Measurements from ENCODE around the gene KLHDC7B. TPM values are rescaled to one million over a fixed set of nuclear protein-coding genes. Genes with fewer than 3 reads are reported as not detected.

Gene KLHDC7B
- total RNA-seq, 1 experiment from 2014 or later = 4.5 TPM

DNA sequence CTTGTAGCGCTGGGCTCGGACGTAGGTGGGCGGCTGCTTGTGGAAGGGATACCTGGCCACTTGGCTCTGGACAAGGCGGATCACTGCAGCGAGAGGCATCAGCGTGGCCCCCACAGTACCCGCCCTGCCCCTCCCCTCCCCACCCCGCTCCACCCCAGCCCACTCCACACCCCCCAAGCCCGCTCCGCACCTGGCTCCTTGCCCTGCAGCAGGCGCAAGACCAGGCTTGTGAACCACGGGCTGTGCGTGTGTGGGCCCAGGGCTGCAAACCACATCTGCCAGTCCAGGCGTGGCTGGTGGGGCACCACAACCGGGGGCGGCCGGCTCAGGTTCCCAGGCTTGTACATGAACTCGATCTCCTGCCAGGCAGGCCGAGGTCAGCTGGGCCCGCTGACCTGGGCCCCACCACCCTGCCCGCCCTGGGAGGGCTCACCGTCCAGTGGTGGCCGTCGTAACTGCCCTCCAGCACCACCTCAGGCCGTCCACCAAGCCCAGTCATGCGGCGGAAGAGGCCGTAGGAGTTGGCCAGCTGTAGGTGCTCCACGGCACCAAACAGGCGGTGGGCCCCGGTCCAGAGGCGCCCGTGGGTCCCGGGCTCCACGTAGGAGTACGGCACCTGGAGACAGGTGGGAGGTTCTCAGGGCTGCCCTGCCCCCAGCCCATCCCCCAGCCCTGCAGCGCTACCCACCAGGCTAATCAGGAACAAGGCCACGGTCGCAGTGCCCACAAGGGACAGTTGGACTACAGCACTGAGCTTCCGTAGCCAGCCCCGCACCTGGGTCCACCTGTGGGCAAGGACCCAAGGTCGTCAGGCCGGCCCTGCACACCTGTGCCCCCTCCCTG is 41.1 kb upstream of the KLHDC7B start:
- Histone ChIP-seq H3K4me2 (ENCODE audit: low read depth, low read length, poor library complexity, severe bottlenecking) (no peak overlapping the region), H2AFZ (ENCODE audit: low read length) (no peak overlapping the region), H3K9me2 (replicated peaks; ENCODE audit: insufficient read depth, low read length) (no peaks in the 10 kb centered on the region), H3K79me2 (ENCODE audit: low read length) (peaks cover 27% of the 10 kb centered on the region), H3K4me3 (ENCODE audit: low read length) (no peak overlapping the region), H3K27me3 (ENCODE audit: low read length) (no peaks in the 10 kb centered on the region), H3K9ac (ENCODE audit: low read length) (no peak overlapping the region), H4K20me1 (ENCODE audit: insufficient read depth, low read depth, low read length) (0 out of 2 replicates have a peak, but pooled peaks cover 3% of the 10 kb centered on the region), H3K27ac (ENCODE audit: low read length) (no peak overlapping the region), H3K4me1 (ENCODE audit: low read length) (peaks cover 19% of the 10 kb centered on the region), H3K9me3 (ENCODE audit: low read length) (no peaks in the 10 kb centered on the region), H3K36me3 (ENCODE audit: insufficient read depth, low read length) (no peaks in the 10 kb centered on the region)
- DNase-seq = no peak

DNA sequence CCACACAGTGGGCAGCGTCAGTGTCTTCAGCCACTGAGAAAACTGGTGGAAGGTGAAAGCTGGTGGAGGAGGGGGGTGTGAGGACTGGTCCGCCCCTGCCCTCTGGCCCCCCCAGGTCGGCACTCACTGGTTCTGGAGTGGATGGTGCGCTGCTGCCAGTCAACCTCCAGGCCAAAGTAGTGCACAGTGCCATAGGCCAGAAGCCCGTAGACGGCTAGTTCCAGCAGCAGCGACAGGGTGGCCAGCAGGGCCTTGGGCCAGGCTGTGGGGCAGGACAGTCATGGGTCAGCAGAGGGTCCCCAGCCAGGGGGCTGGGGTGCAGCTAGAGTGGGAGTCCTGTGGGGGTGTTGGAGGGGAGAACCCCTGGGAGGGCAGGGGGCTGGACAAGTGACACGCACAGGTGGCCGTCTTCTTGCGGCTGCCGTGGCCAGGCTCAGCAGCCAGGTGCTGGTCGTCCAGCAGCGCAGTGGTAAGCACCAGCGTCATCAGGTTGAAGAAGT is 40.4 kb upstream of the KLHDC7B start:
- Histone ChIP-seq H3K9ac (ENCODE audit: low read length) (no peak overlapping the region), H3K27me3 (ENCODE audit: low read length) (no peaks in the 10 kb centered on the region), H3K4me2 (ENCODE audit: low read depth, low read length, poor library complexity, severe bottlenecking) (no peak overlapping the region), H3K36me3 (ENCODE audit: insufficient read depth, low read length) (no peaks in the 10 kb centered on the region), H3K4me3 (ENCODE audit: low read length) (no peak overlapping the region), H2AFZ (ENCODE audit: low read length) (no peak overlapping the region), H3K27ac (ENCODE audit: low read length) (no peak overlapping the region), H3K4me1 (ENCODE audit: low read length) (peaks cover 20% of the 10 kb centered on the region), H4K20me1 (ENCODE audit: insufficient read depth, low read depth, low read length) (0 out of 2 replicates have a peak, but pooled peaks cover 3% of the 10 kb centered on the region), H3K9me3 (ENCODE audit: low read length) (no peaks in the 10 kb centered on the region), H3K79me2 (ENCODE audit: low read length) (peaks cover 34% of the 10 kb centered on the region), H3K9me2 (replicated peaks; ENCODE audit: insufficient read depth, low read length) (no peaks in the 10 kb centered on the region)
- DNase-seq = no peak

DNA sequence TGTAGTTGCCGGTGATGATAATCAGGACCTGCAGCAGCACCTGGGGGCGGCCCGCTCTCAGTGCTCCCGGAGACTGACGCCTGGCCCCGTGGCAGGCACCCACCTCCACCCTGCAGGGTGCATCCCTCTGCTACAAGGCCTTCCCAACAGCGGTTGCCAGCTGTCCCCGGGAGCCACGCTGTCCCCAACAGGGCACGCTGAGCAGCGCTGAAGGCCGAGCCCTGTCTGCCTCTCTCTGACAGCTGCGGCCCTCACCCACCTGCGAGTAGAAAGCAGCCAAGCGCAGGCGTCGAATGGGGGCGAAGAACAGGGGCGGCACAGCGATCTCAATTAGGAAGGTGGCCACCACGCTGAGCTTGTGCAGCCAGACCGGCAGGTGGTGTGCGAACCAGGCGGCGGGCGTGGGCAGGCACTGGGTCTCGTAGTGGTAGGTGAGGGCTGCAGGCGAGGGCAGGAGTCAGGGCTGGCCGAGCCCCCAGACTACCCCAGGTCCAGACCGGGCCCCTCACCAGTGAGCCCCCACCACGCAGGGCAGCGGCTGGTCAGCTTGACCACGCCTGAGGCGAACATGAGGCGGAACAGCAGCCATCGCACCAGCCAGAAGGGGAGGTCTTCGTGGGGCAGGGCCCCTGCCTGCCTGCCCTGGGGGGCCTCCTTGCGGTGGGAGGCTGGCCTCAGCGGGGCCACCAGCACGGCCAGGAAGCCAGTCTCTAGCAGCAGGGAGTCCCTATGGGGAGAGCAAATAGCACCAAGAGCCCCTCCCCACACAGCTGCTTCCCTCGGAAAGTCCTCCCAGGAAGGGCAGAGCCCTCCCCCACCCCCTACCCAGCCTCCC is 39.7 kb upstream of the KLHDC7B start:
- H3K4me2 ChIP-seq (ENCODE audit: low read depth, low read length, poor library complexity, severe bottlenecking) = peak overlapping the region; percentile 91

DNA sequence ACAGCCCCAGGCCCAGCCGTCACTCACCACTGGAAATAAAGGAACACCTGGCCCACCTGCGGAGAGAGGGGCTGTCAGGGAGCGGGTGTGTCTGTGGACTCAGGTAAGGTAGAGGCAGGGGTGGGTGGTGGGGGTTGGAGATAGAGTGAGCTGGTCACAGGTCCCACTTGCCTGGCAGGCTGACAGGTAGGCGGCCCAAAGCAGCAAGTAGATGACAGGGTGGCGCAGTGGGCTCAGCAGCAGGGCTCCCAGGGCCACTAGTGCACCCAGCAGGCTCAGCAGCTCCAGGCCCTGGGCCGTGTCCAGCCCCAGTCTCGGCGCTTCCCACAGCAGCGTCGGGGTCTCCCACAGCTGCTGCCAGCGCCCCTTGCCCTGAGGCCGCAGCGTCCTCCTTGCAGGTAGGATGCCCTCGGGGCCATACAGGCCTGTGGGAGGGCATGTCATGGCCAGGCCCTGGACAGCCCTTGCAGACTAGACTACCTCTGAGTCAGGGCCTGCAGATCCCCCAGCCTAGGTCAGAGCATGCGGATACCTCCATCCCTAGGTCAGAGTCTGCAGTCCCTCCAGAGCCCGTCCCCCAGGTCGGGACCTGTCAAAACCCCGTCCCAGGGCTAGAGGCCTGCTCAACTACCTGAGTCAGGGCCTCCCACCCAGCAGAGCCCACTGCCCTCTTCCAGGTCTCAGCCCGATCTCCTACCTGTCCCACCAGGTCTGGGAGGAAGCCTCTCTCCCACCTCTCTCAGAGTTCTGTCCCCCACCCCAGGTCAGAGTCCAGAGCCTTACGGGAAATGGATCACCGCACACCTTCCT is 38.9 kb upstream of the KLHDC7B start:
- no peaks in the 10 kb centered on the region for H3K9me3 ChIP-seq (ENCODE audit: low read length)
- H3K9ac ChIP-seq (ENCODE audit: low read length) = peak overlapping the region; percentile 100
- peak overlapping the region; percentile 60; the same call in 1 of the 2 replicates for H3K27ac ChIP-seq (ENCODE audit: low read length)
- peak overlapping the region; percentile 93 for H3K4me3 ChIP-seq (ENCODE audit: low read length)
- peaks cover 39% of the 10 kb centered on the region for H3K79me2 ChIP-seq (ENCODE audit: low read length)
- H3K27me3 ChIP-seq (ENCODE audit: low read length) = no peaks in the 10 kb centered on the region
- peak overlapping the region; percentile 91 for H3K4me2 ChIP-seq (ENCODE audit: low read depth, low read length, poor library complexity, severe bottlenecking)
- H3K4me1 ChIP-seq (ENCODE audit: low read length) = peaks cover 20% of the 10 kb centered on the region
- DNase-seq = peak; percentile 55
- no peaks in the 10 kb centered on the region for H3K9me2 ChIP-seq (replicated peaks; ENCODE audit: insufficient read depth, low read length)
- no peaks in the 10 kb centered on the region for H3K36me3 ChIP-seq (ENCODE audit: insufficient read depth, low read length)
- H4K20me1 ChIP-seq (ENCODE audit: insufficient read depth, low read depth, low read length) = 0 out of 2 replicates have a peak, but pooled peaks cover 3% of the 10 kb centered on the region
- H2AFZ ChIP-seq (ENCODE audit: low read length) = peak overlapping the region; percentile 93; the same call in 1 of the 2 replicates

More for the DNA sequence above, 39.7 kb upstream of the KLHDC7B start:
- Histone ChIP-seq H3K9me3 (ENCODE audit: low read length) (no peaks in the 10 kb centered on the region), H3K27me3 (ENCODE audit: low read length) (no peaks in the 10 kb centered on the region), H4K20me1 (ENCODE audit: insufficient read depth, low read depth, low read length) (0 out of 2 replicates have a peak, but pooled peaks cover 3% of the 10 kb centered on the region), H3K27ac (ENCODE audit: low read length) (no peak overlapping the region), H3K36me3 (ENCODE audit: insufficient read depth, low read length) (no peaks in the 10 kb centered on the region), H3K9me2 (replicated peaks; ENCODE audit: insufficient read depth, low read length) (no peaks in the 10 kb centered on the region), H3K9ac (ENCODE audit: low read length) (peak overlapping the region; percentile 100), H3K79me2 (ENCODE audit: low read length) (peaks cover 39% of the 10 kb centered on the region), H2AFZ (ENCODE audit: low read length) (no peak overlapping the region), H3K4me3 (ENCODE audit: low read length) (peak overlapping the region; percentile 93), H3K4me1 (ENCODE audit: low read length) (peaks cover 20% of the 10 kb centered on the region)
- DNase-seq = no peak

DNA sequence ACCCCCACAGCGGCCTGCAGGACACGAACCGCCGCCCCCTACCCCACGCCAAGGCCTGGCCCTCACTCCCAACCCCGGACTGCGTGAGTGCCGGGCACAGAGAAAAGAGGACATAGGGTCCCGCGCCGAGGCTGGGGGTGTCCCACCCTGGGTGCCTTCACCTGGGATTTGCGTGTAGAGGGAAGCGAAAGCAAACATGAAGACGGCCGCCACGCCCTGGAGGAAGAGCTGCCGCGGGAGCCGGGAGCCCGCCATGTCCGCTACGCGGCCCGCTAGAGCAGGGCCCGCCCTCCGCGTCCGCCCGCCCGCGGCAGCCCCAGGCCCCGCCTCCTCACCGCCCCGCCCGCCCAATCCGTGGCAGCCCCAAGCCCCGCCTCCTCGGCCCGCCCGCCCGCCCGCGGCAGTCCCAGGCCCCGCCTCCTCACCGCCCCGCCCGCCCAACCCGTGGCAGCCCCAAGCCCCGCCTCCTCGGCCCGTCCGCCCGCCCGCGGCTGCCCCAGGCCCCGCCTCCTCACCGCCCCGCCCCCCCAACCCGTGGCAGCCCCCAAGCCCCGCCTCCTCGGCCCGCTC is 38.2 kb upstream of the KLHDC7B start, which contains the start of gene LMF2:
TSS of gene LMF2 (minus strand) at position 282 of the 570 bp plus-strand sequence. CDS start at position 255, 27 bp downstream.
- H3K9me3 ChIP-seq (ENCODE audit: low read length) = no peaks in the 10 kb centered on the region
- peaks cover 20% of the 10 kb centered on the region for H3K4me1 ChIP-seq (ENCODE audit: low read length)
- H3K9me2 ChIP-seq (replicated peaks; ENCODE audit: insufficient read depth, low read length) = no peaks in the 10 kb centered on the region
- no peaks in the 10 kb centered on the region for H3K36me3 ChIP-seq (ENCODE audit: insufficient read depth, low read length)
- H3K79me2 ChIP-seq (ENCODE audit: low read length) = peaks cover 46% of the 10 kb centered on the region
- peak within 1 kb of the TSS; percentile 60; the same call in 1 of the 2 replicates for H3K27ac ChIP-seq (ENCODE audit: low read length)
- H3K4me3 ChIP-seq (ENCODE audit: low read length) = peak within 1 kb of the TSS; percentile 94
- H4K20me1 ChIP-seq (ENCODE audit: insufficient read depth, low read depth, low read length) = 0 out of 2 replicates have a peak, but pooled peaks cover 3% of the 10 kb centered on the region
- peak within 1 kb of the TSS; percentile 98 for H3K4me2 ChIP-seq (ENCODE audit: low read depth, low read length, poor library complexity, severe bottlenecking)
- peak within 1 kb of the TSS; percentile 100 for H3K9ac ChIP-seq (ENCODE audit: low read length)
- H3K27me3 ChIP-seq (ENCODE audit: low read length) = no peaks in the 10 kb centered on the region
- H2AFZ ChIP-seq (ENCODE audit: low read length) = peak within 1 kb of the TSS; percentile 93; the same call in 1 of the 2 replicates
- DNase-seq = no peak

DNA sequence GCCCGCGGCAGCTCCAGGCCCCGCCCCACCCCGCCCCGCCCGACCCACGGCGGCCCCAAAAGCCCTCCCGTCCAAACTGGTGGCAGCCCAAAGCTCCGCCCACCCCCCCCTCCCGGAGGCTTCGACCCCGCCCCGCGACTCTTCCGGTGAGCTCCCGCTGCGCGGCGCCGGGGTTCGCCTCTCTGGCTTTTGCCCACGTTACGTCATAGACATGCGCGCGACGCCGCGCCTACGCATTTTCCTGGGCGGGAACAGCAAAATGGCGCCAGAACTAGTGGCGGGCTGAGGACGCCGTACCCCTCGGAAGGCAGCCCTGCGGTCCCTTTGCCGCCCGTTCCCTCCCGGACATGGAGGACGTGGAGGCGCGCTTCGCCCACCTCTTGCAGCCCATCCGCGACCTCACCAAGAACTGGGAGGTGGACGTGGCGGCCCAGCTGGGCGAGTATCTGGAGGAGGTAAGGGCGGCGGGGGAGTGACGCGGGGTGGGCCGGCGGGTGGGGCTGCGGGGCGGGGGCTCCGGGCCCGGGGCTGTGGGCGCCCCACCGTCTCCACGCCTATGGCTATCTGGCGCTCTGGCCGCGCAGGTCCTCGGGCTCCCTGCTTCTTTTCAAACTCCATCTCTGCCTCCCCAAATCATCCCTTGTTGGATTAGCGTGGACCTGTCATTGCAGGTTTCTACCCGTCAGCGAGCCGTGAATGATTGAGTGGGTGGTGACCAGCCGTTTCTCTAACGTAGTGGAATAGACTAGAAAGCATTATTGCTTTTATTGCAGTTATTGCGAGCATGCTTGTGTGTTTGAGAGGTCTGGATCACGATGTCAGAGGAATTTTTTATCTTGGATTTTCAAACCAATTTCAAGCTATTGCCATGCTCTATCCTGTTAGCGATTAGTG is 37.5 kb upstream of the KLHDC7B start, which contains the start of gene NCAPH2:
TSS of gene NCAPH2 (plus strand) at position 234 of the 894 bp plus-strand sequence. CDS start at position 348, 114 bp downstream.
- Histone ChIP-seq H3K4me1 (ENCODE audit: low read length) (peaks cover 20% of the 10 kb centered on the region), H3K79me2 (ENCODE audit: low read length) (peaks cover 53% of the 10 kb centered on the region), H3K36me3 (ENCODE audit: insufficient read depth, low read length) (no peaks in the 10 kb centered on the region), H3K27me3 (ENCODE audit: low read length) (no peaks in the 10 kb centered on the region), H3K9me2 (replicated peaks; ENCODE audit: insufficient read depth, low read length) (no peaks in the 10 kb centered on the region), H3K9me3 (ENCODE audit: low read length) (no peaks in the 10 kb centered on the region), H3K27ac (ENCODE audit: low read length) (peak within 1 kb of the TSS; percentile 60; the same call in 1 of the 2 replicates), H2AFZ (ENCODE audit: low read length) (peak within 1 kb of the TSS; percentile 93; the same call in 1 of the 2 replicates), H4K20me1 (ENCODE audit: insufficient read depth, low read depth, low read length) (0 out of 2 replicates have a peak, but pooled peaks cover 3% of the 10 kb centered on the region), H3K4me3 (ENCODE audit: low read length) (peak within 1 kb of the TSS; percentile 94), H3K4me2 (ENCODE audit: low read depth, low read length, poor library complexity, severe bottlenecking) (peak within 1 kb of the TSS; percentile 98), H3K9ac (ENCODE audit: low read length) (peak within 1 kb of the TSS; percentile 100)
- peak; percentile 99 for DNase-seq

Measured in Karpas-422 (cell line).